HEK293T (cell line): ENCODE measurements around the gene ZNF771.

Experiments used
- BHLHE40 ChIP-seq: fragments of 450-650 bp; IDR thresholded peaks from 2 replicates; pipeline ENCODE4 v1.6.1; 2016; ENCODE audit warnings: mild to moderate bottlenecking, moderate library complexity, borderline replicate concordance
- ELF4 ChIP-seq: fragments of 450-650 bp; IDR thresholded peaks from 2 replicates; pipeline ENCODE4 v1.6.1; 2017; ENCODE audit warnings: antibody characterized with exemption

GRCh38 chr16:30383521-30383920 lies 23.9 kb upstream of the ZNF771 start:
- TF ChIP-seq BHLHE40 (no peak), ELF4 (no peak)
